ENCODE data around the gene MARCHF10. TPM values are rescaled to one million over a fixed set of nuclear protein-coding genes. Genes with fewer than 3 reads are reported as not detected.

MARCHF10 gene
- total RNA-seq, 4 donors from 2014 or later: 0.19 TPM; not detected in 3

- no peaks in the 10 kb centered on the region for H3K9me3 ChIP-seq
- no peak overlapping the region for H3K27ac ChIP-seq
- no peak overlapping the region for H3K4me3 ChIP-seq
- TF ChIP-seq POLR2AphosphoS5 (IDR thresholded peaks at IDR 0.05) (no peak), EP300 (IDR thresholded peaks at IDR 0.05) (no peak), POLR2A (IDR thresholded peaks at IDR 0.05) (no peak)
- TF ChIP-seq, protein P1, sequence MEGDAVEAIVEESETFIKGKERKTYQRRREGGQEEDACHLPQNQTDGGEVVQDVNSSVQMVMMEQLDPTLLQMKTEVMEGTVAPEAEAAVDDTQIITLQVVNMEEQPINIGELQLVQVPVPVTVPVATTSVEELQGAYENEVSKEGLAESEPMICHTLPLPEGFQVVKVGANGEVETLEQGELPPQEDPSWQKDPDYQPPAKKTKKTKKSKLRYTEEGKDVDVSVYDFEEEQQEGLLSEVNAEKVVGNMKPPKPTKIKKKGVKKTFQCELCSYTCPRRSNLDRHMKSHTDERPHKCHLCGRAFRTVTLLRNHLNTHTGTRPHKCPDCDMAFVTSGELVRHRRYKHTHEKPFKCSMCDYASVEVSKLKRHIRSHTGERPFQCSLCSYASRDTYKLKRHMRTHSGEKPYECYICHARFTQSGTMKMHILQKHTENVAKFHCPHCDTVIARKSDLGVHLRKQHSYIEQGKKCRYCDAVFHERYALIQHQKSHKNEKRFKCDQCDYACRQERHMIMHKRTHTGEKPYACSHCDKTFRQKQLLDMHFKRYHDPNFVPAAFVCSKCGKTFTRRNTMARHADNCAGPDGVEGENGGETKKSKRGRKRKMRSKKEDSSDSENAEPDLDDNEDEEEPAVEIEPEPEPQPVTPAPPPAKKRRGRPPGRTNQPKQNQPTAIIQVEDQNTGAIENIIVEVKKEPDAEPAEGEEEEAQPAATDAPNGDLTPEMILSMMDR (IDR thresholded peaks at IDR 0.05): no peak
- H3K4me1 ChIP-seq: no peaks in the 10 kb centered on the region
- no peaks in the 10 kb centered on the region for H3K36me3 ChIP-seq
- no peak for ATAC-seq
- H3K27me3 ChIP-seq: peaks cover 15% of the 10 kb centered on the region
- 50 to 70% methylated on average over 3 to 4 of the region's 5 CpGs for WGBS, 2 donors (ENCODE audit: low coverage in 1 of 2)
These were observed 82.3 kb downstream of the MARCHF10 start for GRCh38 chr17:62725791-62726249.

DNA sequence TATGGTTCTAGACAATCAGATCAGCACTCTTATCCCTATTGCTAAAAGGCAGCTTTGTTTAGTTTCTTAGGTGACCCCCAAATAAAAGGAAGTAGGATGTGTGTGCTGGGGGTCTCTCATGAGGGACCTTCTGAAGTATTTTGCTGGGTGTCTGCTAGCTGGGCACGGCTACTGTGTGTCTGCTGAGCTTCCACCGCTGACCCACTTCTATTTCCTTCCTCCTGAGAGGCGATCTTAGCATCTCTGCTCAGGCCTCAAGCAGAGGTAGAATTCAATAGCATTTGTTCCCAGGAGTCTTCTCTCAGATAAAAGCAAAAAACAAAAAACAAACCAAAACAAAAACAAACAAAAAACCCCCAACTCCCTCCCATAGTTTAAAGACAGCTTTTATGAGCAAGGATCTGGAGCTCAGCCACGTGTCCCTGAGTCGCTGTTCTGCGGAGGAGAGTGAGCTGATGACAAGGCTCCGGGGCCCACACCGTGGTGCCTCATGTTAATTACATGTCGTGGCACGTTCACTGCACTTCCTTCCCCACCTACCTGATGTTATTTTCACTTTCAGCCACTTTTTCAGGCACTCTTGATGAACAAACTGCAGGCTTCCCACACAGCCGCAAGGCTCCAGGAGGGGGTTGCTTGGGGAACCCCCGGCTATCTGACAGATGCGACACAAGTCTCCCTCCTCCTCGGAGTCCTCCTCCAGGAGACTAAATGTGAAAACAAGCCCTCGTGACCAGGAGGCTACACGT lies 83.5 kb downstream of the MARCHF10 start:
- no peak overlapping the region for H3K27ac ChIP-seq

GRCh38 chr17:62723842-62724241 lies 84.3 kb downstream of the MARCHF10 start:
- TF ChIP-seq POLR2AphosphoS5 (IDR thresholded peaks at IDR 0.05): no peak
- TF ChIP-seq, protein P1 (IDR thresholded peaks at IDR 0.05): no peak
- no peak for TF ChIP-seq POLR2A (IDR thresholded peaks at IDR 0.05)
- Histone ChIP-seq H3K4me1 (no peaks in the 10 kb centered on the region), H3K36me3 (no peaks in the 10 kb centered on the region), H3K9me3 (no peaks in the 10 kb centered on the region), H3K4me3 (no peak overlapping the region), H3K27ac (no peak overlapping the region), H3K27me3 (peaks cover 8% of the 10 kb centered on the region)
- 69 to 84% methylated on average over 5 to 7 of the region's 7 CpGs for WGBS, 2 donors (ENCODE audit: low coverage in 1 of 2)
- ATAC-seq: no peak

More for the DNA sequence above, 83.5 kb downstream of the MARCHF10 start:
- no peaks in the 10 kb centered on the region for H3K4me1 ChIP-seq
- no peaks in the 10 kb centered on the region for H3K36me3 ChIP-seq
- WGBS, 2 donors (ENCODE audit: low coverage in 1 of 2): 58 to 67% methylated on average over 10 of the region's 16 CpGs
- no peaks in the 10 kb centered on the region for H3K9me3 ChIP-seq
- peaks cover 8% of the 10 kb centered on the region for H3K27me3 ChIP-seq
- H3K4me3 ChIP-seq: no peak overlapping the region
- no peak for ATAC-seq
- TF ChIP-seq, protein P1 (IDR thresholded peaks at IDR 0.05): no peak
- TF ChIP-seq POLR2A (IDR thresholded peaks at IDR 0.05): no peak
- TF ChIP-seq EP300 (IDR thresholded peaks at IDR 0.05): no peak
- TF ChIP-seq POLR2AphosphoS5 (IDR thresholded peaks at IDR 0.05): no peak

- Histone ChIP-seq H3K4me1 (no peaks in the 10 kb centered on the region), H3K27me3 (peaks cover 1% of the 10 kb centered on the region), H3K9me3 (no peaks in the 10 kb centered on the region), H3K4me3 (no peak overlapping the region), H3K36me3 (no peaks in the 10 kb centered on the region), H3K27ac (no peak overlapping the region)
- WGBS, 2 donors (ENCODE audit: low coverage in 1 of 2): 14 to 21% methylated on average over 1 of the region's 1 CpG
- ATAC-seq: no peak
- TF ChIP-seq POLR2A (IDR thresholded peaks at IDR 0.05) (no peak), EP300 (IDR thresholded peaks at IDR 0.05) (no peak), POLR2AphosphoS5 (IDR thresholded peaks at IDR 0.05) (no peak)
- TF ChIP-seq, protein P1 (IDR thresholded peaks at IDR 0.05): no peak
These were observed 85.5 kb downstream of the MARCHF10 start for GRCh38 chr17:62722625-62723024.
